GM18858 (cell line): Measurements from ENCODE around the gene COL4A6.

ENCODE experiments used
- ATAC-seq: cut with Tn5 transposase; IDR thresholded peaks from one replicate; pipeline ENCODE4 v1.9.1; 2021; ENCODE audit not compliant: unreplicated experiment

The COL4A6 gene

DNA sequence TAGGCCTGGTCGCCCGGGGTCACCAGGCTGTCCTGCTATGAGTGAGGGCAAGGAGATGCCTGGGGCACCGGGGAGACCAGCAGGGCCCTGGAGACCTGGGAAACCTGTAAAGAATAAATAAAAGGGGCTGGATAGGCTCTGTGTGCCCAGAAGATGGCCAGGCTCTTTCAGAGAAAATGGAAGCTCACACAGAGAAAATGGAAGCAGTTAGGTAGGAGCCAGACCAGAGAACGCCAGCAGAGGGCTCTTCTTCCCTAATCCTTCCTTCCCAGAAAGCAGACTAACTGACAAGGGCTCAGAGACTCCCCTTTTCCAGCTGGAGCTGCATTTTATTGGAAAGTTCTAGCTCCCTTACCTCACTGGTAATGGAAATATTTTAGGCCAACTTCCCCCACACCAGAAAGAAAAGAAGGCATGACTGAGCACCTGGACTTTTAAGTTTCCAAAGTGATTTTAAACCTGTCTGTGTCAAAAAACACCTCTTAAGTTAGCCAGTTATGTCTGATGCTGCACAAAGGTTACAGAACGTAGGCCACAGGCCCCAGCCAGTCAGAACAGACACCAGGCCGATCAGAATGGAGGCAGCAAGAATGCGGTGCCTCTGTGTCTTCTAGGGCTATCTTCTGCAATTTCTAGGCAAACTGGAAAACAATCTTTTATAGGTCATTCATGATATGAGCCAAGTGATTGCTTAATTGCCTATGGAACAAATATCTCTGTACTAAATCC is 272.7 kb downstream of the COL4A6 start:
- ATAC-seq, result no peak

DNA sequence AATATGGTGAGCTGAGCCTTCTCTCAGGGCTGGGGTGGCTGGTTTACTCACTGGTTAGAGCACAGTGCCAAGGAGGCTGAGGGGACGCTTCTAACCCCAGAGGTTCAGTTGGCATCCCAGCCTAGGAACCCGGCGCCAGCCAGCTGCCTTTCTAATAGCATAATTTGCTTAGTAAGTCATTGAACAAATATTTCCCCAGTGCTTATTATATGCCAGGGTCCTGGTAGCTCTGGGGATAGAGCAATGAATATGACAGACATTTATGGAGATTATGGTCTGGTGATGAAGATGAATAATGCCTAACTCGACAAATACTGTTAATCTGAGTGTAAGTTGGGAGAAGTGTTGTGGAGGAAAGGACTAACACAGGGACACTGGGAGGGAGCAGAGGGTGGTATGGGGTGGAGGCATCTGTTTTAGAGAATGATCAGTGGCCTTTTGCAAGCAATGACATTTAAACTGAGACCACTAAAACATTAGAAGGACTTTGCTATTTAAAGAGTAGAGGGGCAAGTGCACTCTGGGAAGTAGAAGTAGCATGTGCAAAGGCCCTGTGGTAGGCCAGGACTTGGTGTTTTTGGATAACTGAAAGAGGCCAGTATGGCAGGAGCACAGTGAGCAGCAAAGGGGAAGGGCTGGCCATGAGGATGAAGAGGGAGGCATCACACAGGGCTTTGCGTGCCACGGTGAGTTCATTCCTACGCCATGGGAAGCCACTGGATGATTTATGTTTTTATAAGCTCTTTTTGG is 274.7 kb downstream of the COL4A6 start:
- no peak for ATAC-seq

DNA sequence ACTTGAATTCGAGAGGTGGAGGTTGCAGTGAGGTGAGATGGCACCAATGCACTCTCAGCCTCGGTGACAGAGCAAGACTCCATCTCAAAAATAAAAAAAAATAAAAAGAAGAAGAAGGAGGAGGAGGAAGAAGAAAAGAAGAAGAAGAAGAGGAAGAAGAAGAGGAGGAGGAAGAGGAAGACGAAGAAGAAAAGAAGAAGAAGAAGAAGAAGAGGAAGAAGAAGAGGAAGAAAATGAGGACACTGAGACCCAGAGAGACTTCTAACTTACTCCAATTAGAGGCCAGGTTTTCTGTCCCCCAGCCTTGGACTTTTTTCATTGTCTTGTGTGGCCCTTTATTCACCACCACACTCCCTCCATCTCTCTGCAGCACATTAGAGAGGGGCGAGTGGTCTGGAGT is 276.0 kb downstream of the COL4A6 start:
- no peak for ATAC-seq

DNA sequence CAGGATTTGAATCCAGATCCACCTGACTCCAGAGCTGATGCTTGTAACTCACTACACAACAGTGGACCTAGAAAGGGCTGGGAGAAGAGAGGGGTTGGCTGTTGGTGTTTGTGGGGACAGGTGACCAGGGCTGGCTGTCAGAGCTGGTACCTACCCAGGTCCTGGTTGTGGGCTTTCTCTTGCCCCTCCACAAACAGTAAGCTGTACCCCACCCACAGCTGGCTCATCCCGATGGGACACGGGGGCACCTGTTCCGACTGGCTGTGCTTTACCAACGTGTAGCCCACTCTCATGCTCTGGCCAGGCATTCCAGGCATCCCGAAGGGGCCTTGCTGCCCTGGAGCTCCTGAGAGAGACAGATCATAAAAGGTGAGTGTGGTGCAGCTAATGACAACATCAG is 277.9 kb downstream of the COL4A6 start:
- no peak for ATAC-seq

DNA sequence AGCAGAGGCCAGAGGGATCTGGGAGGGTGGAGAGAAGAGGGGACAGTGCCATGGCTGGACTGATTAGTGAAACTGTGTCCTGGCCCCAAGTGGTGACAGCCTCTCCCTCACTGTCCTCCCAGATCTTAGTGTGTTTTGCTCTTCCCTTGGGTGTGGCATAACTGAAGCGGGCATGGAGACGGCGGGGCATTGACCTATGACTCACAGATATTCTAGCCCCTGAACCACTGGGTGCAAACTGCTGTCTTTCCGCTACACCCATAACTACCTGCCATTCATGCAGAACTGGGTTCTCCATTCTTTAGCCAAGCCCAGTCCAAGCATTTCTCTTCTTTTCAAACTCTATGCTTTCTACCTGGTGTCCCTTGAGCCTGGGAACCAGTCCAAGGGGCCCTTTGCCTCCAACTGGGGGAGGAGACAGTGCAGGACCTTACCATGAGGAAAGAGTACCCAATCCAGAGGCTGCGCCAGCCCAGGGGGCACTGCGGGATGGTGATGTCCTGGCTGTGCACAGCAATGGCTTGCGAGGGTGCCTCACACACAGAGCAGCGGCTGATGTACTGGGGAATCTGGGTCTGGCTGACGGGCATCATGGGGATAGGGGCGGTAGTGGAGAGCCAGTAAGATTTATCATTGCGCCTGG is 279.1 kb downstream of the COL4A6 start:
- no peak for ATAC-seq

DNA sequence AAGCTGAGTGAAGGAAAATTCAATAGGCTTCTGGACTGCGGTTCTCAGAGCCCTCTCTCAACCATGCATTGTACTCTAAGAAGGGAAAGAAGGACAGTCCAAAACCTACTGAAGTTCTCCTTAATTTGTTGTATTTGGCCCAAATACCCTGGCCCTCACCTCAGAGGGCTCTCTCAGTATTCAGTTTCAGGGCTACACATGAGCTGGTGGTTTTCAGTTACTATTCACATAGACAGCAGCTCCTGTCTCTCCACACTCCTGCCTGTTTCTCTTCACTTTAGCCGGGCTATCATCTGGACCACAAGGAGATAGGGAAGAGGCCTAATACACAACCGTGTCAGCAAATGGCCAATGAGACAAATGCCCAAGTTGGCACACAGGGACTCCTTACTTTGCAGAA is 280.6 kb downstream of the COL4A6 start:
- no peak for ATAC-seq

DNA sequence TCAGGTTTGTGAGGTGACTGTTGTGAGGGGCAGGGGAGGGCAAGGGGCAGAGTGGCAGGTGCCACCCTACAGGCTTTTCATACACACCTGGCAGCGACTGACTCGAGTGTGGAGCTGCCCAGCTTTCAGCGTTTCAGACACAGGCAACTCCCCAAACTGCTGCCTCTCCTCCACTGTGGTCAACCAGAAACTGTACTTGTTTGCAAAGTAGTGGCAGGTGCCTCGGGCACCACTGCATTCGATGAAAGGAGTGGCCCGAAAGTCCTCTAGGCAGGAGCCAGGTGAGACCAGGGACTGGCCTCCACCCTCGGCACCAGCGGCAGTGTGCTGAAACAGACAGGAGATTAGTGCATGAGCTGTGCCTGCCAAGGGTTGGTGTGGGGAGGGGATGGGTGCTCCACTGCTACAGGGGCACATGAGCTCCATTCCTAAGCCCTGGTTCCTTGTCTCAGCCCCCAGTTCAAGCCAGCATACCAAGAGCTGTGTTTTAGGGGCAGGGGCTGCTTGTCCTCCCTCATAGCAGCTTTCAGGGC is 281.2 kb downstream of the COL4A6 start:
- no peak for ATAC-seq

DNA sequence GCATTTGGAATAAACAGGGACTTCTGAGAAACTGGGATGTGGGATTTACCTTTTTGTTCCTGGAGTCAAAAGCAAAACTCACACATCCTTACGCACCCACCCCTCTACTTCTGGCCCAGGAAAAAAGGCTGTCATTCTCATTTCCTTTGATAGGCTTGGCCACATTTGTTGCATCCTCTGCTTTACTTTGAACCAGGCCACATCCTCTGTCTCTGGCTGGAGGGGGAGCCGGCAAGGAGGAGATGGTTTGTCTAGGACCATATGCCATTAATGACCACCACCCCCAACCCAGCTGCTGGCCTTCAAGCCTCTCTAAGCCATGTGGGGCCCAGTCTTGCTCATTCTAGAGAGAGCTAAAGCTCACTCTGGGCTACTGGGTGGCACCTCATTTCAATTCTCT is 282.1 kb downstream of the COL4A6 start:
- ATAC-seq, result no peak

DNA sequence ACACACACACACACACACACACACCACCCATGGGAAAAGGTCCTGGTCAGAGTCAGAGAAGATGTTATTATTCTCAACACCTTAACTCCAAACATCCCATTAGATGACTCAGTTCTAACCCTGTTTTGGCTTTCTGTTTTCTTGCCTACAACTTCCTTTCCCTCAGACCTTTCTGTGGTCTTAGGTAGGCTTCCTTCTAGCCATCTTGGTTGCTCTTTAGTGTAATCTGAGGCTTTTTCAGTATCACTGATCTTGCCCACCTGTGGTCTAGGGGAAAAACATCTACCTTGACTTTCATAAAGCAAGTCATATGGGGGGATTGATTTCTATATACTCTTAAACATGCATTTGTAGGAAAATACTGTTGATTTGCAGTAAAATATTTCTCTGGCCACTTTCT is 289.7 kb downstream of the COL4A6 start:
- peak; percentile 87 for ATAC-seq

DNA sequence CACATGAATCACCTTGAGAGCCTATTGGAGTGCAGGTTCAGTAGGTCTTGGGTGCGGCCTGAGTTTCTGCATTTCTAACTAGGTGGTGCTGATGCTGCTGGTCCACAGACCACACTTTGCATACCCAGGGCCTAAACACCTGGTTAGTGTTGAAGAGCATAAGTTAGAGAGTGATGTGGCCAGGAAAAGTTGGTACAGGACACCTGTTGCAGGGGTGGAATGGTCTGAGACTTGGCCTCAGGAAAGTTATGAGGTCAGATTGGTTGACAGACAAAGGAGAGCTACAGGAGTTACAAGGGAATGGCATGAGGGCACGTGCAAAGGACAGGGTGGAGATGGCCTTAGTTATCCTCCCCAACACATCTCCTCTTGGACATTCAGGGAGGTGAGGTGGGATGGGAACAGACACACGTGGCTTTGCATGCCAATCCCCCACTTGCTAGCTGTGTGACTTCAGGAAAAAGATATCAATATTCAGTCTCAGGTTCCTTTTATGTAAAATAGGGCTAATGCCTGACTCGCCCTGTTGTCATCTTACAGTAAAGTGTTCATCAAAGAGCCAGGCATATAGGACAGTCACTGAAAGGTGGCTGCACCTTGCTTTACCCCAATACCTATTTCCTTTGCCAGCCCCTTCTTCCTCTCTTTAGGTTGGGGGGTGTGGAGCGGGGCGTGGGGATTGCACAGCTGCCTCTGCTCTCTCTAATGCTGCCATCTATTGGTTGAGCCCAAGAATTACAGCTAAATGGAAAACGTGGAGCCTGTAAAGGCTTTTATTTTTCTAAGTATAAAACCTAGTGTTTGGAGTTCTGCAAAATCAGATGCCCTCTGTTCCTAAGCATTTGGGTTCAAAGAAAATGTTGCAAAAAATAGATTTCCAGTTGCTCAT is 299.2 kb downstream of the COL4A6 start:
- no peak for ATAC-seq

DNA sequence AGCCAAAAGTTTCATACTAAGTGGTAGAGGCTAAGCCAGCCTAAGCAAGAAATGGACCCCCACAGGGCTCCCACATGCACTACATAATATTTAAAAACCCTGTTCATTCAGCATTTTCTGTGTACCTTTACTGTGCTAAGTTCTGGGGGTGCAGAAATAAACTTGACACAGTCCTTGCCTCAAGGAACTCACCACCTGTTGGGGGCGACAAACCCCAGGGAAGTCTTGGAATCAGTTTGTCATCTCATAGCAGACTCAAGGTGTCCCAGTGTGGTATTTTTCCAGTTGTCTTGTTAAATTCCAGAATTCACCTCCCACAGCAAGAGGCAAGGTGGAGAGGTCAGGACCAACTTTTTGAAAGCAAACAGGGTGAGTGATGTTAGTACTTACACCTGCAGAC is 303.5 kb downstream of the COL4A6 start:
- no peak for ATAC-seq

DNA sequence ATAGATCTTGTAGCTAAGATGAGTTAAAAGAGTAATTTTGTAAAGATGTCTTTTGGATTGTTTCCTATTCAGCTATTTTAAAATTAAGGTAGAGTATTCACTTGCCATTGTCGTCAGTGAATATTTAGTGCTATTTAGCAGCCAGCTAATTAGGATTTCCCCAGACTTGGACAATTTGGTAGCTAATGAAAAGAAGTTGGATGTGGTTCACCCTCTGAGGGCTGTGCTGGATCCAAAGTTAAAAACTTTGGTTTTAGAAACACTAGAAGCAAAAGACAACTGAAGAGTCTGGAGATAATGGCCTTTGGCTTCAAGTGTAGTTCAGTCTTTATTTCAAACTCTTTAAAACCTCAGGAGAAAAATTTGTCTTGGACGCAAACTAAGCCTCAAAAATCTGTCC is 305.3 kb downstream of the COL4A6 start:
- ATAC-seq, result no peak

DNA sequence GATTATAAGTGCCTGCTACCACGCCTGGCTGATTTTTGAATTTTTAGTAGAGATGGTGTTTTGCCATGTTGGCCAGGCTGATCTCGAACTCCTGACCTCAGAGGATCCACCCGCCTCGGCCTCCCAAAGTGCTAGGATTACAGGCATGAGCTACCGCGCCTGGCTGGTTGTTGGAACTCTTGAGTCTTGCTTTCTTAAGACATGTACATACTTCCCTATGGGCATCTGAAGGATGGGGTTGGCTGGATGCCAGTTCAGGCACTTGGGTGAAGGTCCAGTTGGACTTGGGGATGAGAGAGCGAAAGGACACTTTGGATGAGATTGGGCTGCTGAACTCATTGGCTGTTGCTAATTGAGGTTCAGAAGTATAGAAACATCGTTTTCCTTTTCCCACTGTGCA is 306.2 kb downstream of the COL4A6 start:
- no peak for ATAC-seq

DNA sequence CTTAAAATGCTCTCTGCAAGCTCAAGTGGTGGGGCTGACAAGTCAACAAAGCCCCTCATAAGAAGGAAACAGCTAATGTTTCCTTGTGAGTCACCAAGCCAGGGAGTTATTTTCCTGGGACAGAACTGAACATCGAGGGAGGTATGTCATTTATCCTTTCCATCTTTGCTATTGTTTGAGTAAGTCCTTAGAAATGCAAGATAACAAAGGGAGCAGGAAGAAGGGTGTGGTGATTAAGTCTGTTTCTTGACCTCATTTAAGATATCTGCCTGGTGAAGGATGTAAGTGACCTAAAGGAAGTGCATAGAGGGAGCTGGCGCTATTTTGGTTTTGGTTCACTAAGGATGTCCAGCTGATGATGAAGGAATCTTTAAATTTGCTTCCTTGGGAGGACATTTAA is 306.8 kb downstream of the COL4A6 start:
- ATAC-seq, result no peak

DNA sequence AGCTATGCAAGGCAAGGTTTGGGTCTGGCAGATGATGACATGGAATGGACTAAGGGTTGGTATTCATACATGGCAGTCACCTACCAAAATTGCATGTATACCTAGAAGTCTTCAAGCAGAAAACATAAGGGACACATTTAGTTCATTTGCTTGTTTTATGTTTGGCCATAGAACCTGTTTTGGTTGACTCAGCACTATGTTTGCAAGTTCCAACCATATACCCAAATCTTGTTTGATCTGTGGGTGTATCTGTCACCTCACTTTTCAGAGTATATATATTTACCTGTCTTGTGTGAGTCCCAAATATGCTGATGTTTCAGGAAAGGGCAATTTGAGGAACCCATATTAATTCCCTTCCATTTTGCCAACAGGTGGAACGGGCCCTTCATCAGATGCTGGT is 307.3 kb downstream of the COL4A6 start:
- ATAC-seq, result no peak

DNA sequence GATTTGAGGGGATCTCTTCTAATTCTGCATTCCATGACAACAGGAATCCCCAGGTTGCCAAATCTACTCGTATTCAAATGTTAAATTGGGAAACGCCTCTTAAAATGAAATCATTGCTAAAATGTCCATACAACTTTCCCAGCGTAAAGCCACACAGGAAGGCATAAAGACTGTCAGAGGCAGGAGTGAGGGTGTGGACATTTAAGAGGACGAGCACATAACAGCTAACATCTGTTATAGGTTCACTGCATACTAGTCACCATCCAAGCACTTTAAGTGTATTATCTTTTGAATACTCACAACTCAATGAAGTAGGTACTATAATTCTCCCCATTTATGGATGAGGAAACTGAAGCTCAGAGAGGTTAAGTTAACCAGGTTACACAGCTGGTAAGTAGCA is 311.1 kb downstream of the COL4A6 start:
- ATAC-seq, result no peak

DNA sequence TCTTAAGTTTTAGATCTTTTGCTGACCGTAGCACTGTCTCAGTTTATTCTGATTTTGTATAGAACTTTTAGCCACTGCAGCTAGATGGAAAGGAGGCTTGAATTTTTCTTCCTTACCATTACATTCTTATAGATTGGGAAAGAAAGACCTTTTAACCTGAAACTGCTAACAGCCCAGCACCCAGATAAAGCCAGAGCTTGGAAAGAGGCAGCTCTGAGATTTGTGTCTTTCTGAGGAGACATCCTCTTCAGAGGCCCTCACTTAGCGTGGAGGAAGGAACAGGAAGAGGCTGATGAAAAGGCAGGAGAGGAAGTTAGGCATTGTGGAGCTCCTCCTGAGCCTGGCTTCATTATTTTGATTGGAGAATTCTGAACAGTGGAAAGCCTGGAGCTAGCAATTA is 311.6 kb downstream of the COL4A6 start:
- no peak for ATAC-seq

DNA sequence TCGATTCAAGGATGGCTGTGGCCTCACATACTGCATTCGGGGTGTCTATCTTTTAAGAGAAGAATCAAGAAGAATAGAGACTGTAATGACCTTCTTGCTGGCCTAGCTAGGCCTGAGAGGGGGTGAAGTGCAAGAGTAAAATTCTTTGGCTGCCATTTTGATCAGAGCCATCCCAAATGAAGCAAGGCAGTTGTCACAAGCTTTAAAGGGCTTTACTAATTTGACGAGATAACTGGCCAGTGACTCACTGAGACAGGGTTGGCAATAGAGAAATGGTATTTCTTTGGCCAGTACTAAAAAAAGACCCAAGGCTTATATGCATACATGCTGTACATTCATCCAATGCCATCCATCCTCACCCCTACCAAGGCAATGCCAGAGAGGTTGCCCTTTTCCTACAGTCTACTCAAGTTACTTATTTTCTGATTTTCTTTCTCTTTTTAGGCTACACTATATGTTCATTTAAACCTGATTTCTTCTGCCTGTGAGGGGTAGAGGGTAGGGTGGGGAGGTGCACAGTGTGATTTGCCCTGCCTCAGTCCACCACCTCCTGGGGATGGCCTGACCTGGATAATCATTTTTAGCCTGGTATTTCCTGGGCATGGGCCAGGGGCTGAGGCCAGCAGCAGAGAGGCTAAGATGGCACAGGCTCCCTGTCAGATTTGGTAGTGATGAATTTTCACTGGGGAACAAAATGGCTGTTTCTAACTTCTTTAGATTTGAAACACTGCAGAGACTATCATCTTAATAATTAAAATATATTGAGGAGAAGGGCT is 314.4 kb downstream of the COL4A6 start:
- ATAC-seq, result no peak

DNA sequence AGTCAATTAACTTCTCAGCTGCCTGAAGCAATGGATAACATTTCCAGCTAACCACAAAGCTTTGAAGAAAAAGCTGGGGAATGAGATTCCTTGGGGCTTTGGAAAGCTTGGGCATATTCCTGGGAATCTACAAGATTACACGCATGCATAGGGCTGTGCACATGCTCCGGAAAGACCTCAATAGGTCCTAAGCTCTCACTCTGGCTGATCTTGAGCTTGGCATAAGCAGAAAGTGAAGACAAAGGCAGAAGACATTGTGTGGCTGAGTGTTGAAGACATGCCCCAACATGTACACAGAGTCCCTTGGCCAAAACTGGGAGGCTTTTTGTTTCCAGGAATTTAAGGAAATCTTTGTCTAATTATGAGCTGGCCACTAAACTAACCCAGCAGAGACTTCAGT is 315.5 kb downstream of the COL4A6 start:
- no peak for ATAC-seq

DNA sequence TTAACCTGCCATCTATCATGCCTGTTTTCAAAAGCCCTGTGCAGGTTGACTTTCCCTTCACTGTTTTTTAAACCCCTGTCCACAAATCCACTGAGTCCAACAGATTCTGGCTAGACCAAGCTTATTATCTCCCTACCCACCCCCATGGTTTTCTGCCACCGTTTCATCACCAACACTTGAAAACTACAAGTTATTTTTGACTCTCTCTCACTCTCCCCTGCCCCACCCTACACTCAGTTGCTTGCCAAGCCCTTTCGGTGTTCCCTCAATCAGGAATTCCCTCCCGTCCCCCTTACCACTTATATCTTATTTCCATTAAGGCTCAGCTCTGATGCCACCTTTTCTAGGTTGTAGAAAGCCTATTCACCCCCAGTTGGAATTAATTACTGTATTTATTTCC is 316.9 kb downstream of the COL4A6 start:
- ATAC-seq, result no peak
